Breast epithelium (tissue), 3 donors: ENCODE data around the gene AKAP8L. TPM values are rescaled to one million over a fixed set of nuclear protein-coding genes. Genes with fewer than 3 reads are reported as not detected.

Experiments used
- total RNA-seq, 3 donors: library from RNA; depleted of rRNA; stranded (reverse); fragments of >200 nt; gene quantifications; one replicate each; pipeline ENCODE4 v1.1.0, GENCODE V29; 2016

AKAP8L gene
- total RNA-seq, 3 donors from 2014 or later = 77.6 to 141 (median 122) TPM

Other genes starting within 250 kb of the AKAP8L start
- 10 to 100 TPM; 22.0 to 36.4 (median 22.7) TPM for gene NOTCH3, start 218.0 kb downstream of the AKAP8L start, total RNA-seq
- under 1 TPM in 1 of 3 donors, not detected in 2; 0.29 TPM for gene EPHX3, start 186.5 kb downstream of the AKAP8L start, total RNA-seq
- gene BRD4, start 86.4 kb downstream of the AKAP8L start, total RNA-seq = 10 to 100 TPM; 25.6 to 37.5 (median 33.8) TPM
- gene AKAP8, start 39.2 kb downstream of the AKAP8L start, total RNA-seq = 10 to 100 TPM; 23.2 to 40.7 (median 33.4) TPM
- gene WIZ, start 31.0 kb upstream of the AKAP8L start, total RNA-seq = 10 to 100 TPM; 17.6 to 51.1 (median 34.9) TPM
- gene RASAL3, start 45.6 kb upstream of the AKAP8L start, total RNA-seq = 1 to 10 TPM; 1.8 to 5.9 (median 3.4) TPM
- gene PGLYRP2, start 60.5 kb upstream of the AKAP8L start, total RNA-seq = 1 to 10 TPM in 2 of 3 donors, not detected in 1; 5.6 to 6.2 TPM
- 10 to 100 TPM in 1 of 3 donors, 1 to 10 TPM in 2; 8.8 to 26.9 (median 9.4) TPM for gene CYP4F22, start 89.5 kb upstream of the AKAP8L start, total RNA-seq
- gene CYP4F8, start 196.2 kb upstream of the AKAP8L start, total RNA-seq = 1 to 10 TPM in 2 of 3 donors, not detected in 1; 2.6 to 5.0 TPM
- gene CYP4F3, start 221.9 kb upstream of the AKAP8L start, total RNA-seq = under 1 TPM in 2 of 3 donors, not detected in 1; 0.16 to 0.44 TPM